ENCODE results near the gene NAV3. TPM values are rescaled to one million over a fixed set of nuclear protein-coding genes. Genes with fewer than 3 reads are reported as not detected.

NAV3 gene
- total and polyA plus RNA-seq, 2 experiments from 2014 or later, result 4.0 to 12.0 TPM

- Histone ChIP-seq H3K4me2 (0 out of 2 replicates have a peak overlapping the region, but pooled peaks have one; percentile 3), H3K4me1 (ENCODE audit: insufficient read depth) (peaks cover 20% of the 10 kb centered on the region), H3K27ac (ENCODE audit: low read depth) (no peak overlapping the region), H3K4me3 (no peak overlapping the region), H4K20me1 (replicated peaks; ENCODE audit: insufficient read depth) (no peaks in the 10 kb centered on the region), H3K27me3 (ENCODE audit: insufficient read depth) (no peaks in the 10 kb centered on the region), H2AFZ (no peak overlapping the region), H3K79me2 (replicated peaks; ENCODE audit: insufficient read depth) (no peaks in the 10 kb centered on the region), H3K9me2 (ENCODE audit: insufficient read depth) (no peaks in the 10 kb centered on the region), H3F3A (replicated peaks; ENCODE audit: low read depth) (no peaks in the 10 kb centered on the region), H3K36me3 (ENCODE audit: insufficient read depth) (no peaks in the 10 kb centered on the region)
- DNase-seq (ENCODE audit: low spot score) (peak; percentile 65), ATAC-seq (peak; percentile 83)
- H3K4me1 Mint-ChIP-seq, result peaks cover 19% of the 10 kb centered on the region
- H3K27ac Mint-ChIP-seq, result peak overlapping the region; percentile 85
- H3K27me3 Mint-ChIP-seq (ENCODE audit: insufficient read depth, low read depth, poor library complexity), result no peaks in the 10 kb centered on the region
- TF ChIP-seq NANOG (IDR thresholded peaks at IDR 0.05; ENCODE audit: borderline replicate concordance) (no peak), ZNF462 (CRISPR knock-in tag; IDR thresholded peaks at IDR 0.05) (peak; percentile 21; the same call in 1 of the 2 replicates), JUNB (IDR thresholded peaks at IDR 0.05; ENCODE audit: unreplicated experiment) (no peak), EZH2phosphoT487 (IDR thresholded peaks at IDR 0.05; ENCODE audit: unreplicated experiment) (no peak), STAT1 (IDR thresholded peaks at IDR 0.05; ENCODE audit: unreplicated experiment) (no peak), POLR2AphosphoS5 (IDR thresholded peaks at IDR 0.05; ENCODE audit: low read depth) (no peak), CTCF (conservative IDR thresholded peaks at IDR 0.05; ENCODE audit: low read depth in 2 of 2) (no peak), CREB1 (CRISPR knock-in tag; IDR thresholded peaks at IDR 0.05; ENCODE audit: low read depth) (no peak)
- no peaks in the 10 kb centered on the region for H3K9me3 Mint-ChIP-seq
- H3K4me3 Mint-ChIP-seq, result peak overlapping the region; percentile 13; the same call in 1 of the 3 replicates
- H3K36me3 Mint-ChIP-seq (ENCODE audit: low read depth), result no peaks in the 10 kb centered on the region
These were observed 357.0 kb downstream of the NAV3 start for GRCh38 chr12:78187741-78188140.
